HG02798 (cell line): ENCODE measurements around the gene ZBTB25.
A peak's percentile ranks its signal among the peaks of the same experiment; 100 is the strongest.

Experiments
- ATAC-seq: cut with Tn5 transposase; IDR thresholded peaks from one replicate; pipeline ENCODE4 v1.9.1; 2021; ENCODE audit warnings: mild to moderate bottlenecking; ENCODE audit not compliant: unreplicated experiment, poor library complexity

Gene ZBTB25

GRCh38 chr14:64516969-64517368 is 13.3 kb upstream of the ZBTB25 start:
- ATAC-seq, result no peak

- ATAC-seq, result no peak
These were observed 11.4 kb upstream of the ZBTB25 start for GRCh38 chr14:64515053-64515452.

GRCh38 chr14:64513271-64513670 is 9.6 kb upstream of the ZBTB25 start:
- ATAC-seq, result no peak

GRCh38 chr14:64510825-64511671 is 7.4 kb upstream of the ZBTB25 start:
- ATAC-seq, result peak; percentile 34

GRCh38 chr14:64509036-64509435 is 5.4 kb upstream of the ZBTB25 start:
- ATAC-seq, result no peak

- no peak for ATAC-seq
These were observed 4.7 kb upstream of the ZBTB25 start for GRCh38 chr14:64508215-64508776.

- ATAC-seq, result no peak
These were observed 3.9 kb upstream of the ZBTB25 start for GRCh38 chr14:64507376-64508156.

- no peak for ATAC-seq
These were observed 3.1 kb upstream of the ZBTB25 start for GRCh38 chr14:64506721-64507120.

- peak; percentile 30 for ATAC-seq
These were observed 1.5 kb upstream of the ZBTB25 start for GRCh38 chr14:64504897-64505794.

- ATAC-seq, result peak; percentile 24
These were observed 765 bp upstream of the ZBTB25 start, which contains the start of gene ZBTB1 for GRCh38 chr14:64504310-64504896. Gene ZBTB1 (plus strand): TSS chr14:64504770. CDS start chr14:64521505, 16,735 bp downstream.

- no peak for ATAC-seq
These were observed 678 bp downstream of the ZBTB25 start for GRCh38 chr14:64502887-64503433.

GRCh38 chr14:64502456-64502855 is 1.2 kb downstream of the ZBTB25 start:
- no peak for ATAC-seq

- ATAC-seq, result no peak
These were observed 2.0 kb downstream of the ZBTB25 start for GRCh38 chr14:64501411-64502171.

- no peak for ATAC-seq
These were observed 3.5 kb downstream of the ZBTB25 start for GRCh38 chr14:64500088-64500487.

- no peak for ATAC-seq
These were observed 6.9 kb downstream of the ZBTB25 start for GRCh38 chr14:64496764-64497163.

- no peak for ATAC-seq
These were observed 8.4 kb downstream of the ZBTB25 start for GRCh38 chr14:64495252-64495651.

- no peak for ATAC-seq
These were observed 10.2 kb downstream of the ZBTB25 start for GRCh38 chr14:64493455-64493854.

- ATAC-seq, result no peak
These were observed 12.0 kb downstream of the ZBTB25 start for GRCh38 chr14:64491637-64492036.
